Measurements from ENCODE around the gene CADM1. TPM values are rescaled to one million over a fixed set of nuclear protein-coding genes. Genes with fewer than 3 reads are reported as not detected.

The CADM1 gene
- polyA plus RNA-seq, 1 donor (not counting 4 experiments of a cell fraction or from before 2014, with no cell fraction given) = 9.5 TPM

- TF ChIP-seq CTCF (optimal IDR thresholded peaks at IDR 0.05 in 1 of 3, IDR thresholded peaks at IDR 0.05 in 1 of 3, conservative IDR thresholded peaks at IDR 0.05 in 1 of 3; ENCODE audit: extremely low read depth in 1 of 3, insufficient read depth in 2 of 3, low read length in 3 of 3) = no peak
- no peak for TF ChIP-seq EZH2 (IDR thresholded peaks at IDR 0.05; ENCODE audit: low read length)
- H3K4me2 ChIP-seq (ENCODE audit: control insufficient read depth, extremely low read depth, insufficient read depth, low read depth, low read length) = no peak overlapping the region
- no peak for DNase-seq (ENCODE audit: low read depth, low spot score)
- H3K9me3 ChIP-seq (ENCODE audit: control insufficient read depth, low read depth, low read length) = no peaks in the 10 kb centered on the region
- no peaks in the 10 kb centered on the region for H3K36me3 ChIP-seq (ENCODE audit: control insufficient read depth in 2 of 2, extremely low read depth in 1 of 2, insufficient read depth in 2 of 2, low read length in 2 of 2)
- H3K9ac ChIP-seq (ENCODE audit: control insufficient read depth, extremely low read depth, insufficient read depth, low read length) = no peak overlapping the region
- no peaks in the 10 kb centered on the region for H4K20me1 ChIP-seq (ENCODE audit: control insufficient read depth, extremely low read depth, insufficient read depth, low read length)
- H3K27me3 ChIP-seq (ENCODE audit: control insufficient read depth, extremely low read depth, insufficient read depth, low read length) = no peaks in the 10 kb centered on the region
- no peaks in the 10 kb centered on the region for H3K9me1 ChIP-seq (ENCODE audit: control insufficient read depth, extremely low read depth, insufficient read depth, low read length)
- no peak overlapping the region for H3K27ac ChIP-seq (ENCODE audit: control insufficient read depth, insufficient read depth, low read length)
- H3K4me1 ChIP-seq (ENCODE audit: control insufficient read depth, extremely low read depth, insufficient read depth, low read length) = no peaks in the 10 kb centered on the region
- no peaks in the 10 kb centered on the region for H3K79me2 ChIP-seq (ENCODE audit: control insufficient read depth, insufficient read depth, low read length)
- no peak for FAIRE-seq
- H2AFZ ChIP-seq (ENCODE audit: control insufficient read depth, low read length) = no peak overlapping the region
- dilution Hi-C loops (cut with MboI; ENCODE audit: extremely low pct_ligation_motif_present, low sequenced_read_pairs) = no loop called here
- no peak overlapping the region for H3K4me3 ChIP-seq (ENCODE audit: control insufficient read depth in 2 of 3, extremely low read depth in 1 of 3, insufficient read depth in 2 of 3, low read depth in 1 of 3, low read length in 3 of 3)
Observed at GRCh38 chr11:115357066-115357465, 147.1 kb downstream of the CADM1 start.

GRCh38 chr11:115352805-115353485 lies 151.3 kb downstream of the CADM1 start:
- Histone ChIP-seq H3K4me1 (ENCODE audit: control insufficient read depth, extremely low read depth, insufficient read depth, low read length) (no peaks in the 10 kb centered on the region), H2AFZ (ENCODE audit: control insufficient read depth, low read length) (no peak overlapping the region), H3K27me3 (ENCODE audit: control insufficient read depth, extremely low read depth, insufficient read depth, low read length) (no peaks in the 10 kb centered on the region), H3K9me1 (ENCODE audit: control insufficient read depth, extremely low read depth, insufficient read depth, low read length) (no peaks in the 10 kb centered on the region), H3K36me3 (ENCODE audit: control insufficient read depth in 2 of 2, extremely low read depth in 1 of 2, insufficient read depth in 2 of 2, low read length in 2 of 2) (no peaks in the 10 kb centered on the region), H3K4me3 (ENCODE audit: control insufficient read depth in 2 of 3, extremely low read depth in 1 of 3, insufficient read depth in 2 of 3, low read depth in 1 of 3, low read length in 3 of 3) (no peak overlapping the region), H4K20me1 (ENCODE audit: control insufficient read depth, extremely low read depth, insufficient read depth, low read length) (no peaks in the 10 kb centered on the region), H3K4me2 (ENCODE audit: control insufficient read depth, extremely low read depth, insufficient read depth, low read depth, low read length) (no peak overlapping the region), H3K79me2 (ENCODE audit: control insufficient read depth, insufficient read depth, low read length) (no peaks in the 10 kb centered on the region), H3K27ac (ENCODE audit: control insufficient read depth, insufficient read depth, low read length) (no peak overlapping the region), H3K9ac (ENCODE audit: control insufficient read depth, extremely low read depth, insufficient read depth, low read length) (no peak overlapping the region), H3K9me3 (ENCODE audit: control insufficient read depth, low read depth, low read length) (no peaks in the 10 kb centered on the region)
- TF ChIP-seq EZH2 (IDR thresholded peaks at IDR 0.05; ENCODE audit: low read length) (no peak), CTCF (optimal IDR thresholded peaks at IDR 0.05 in 1 of 3, IDR thresholded peaks at IDR 0.05 in 1 of 3, conservative IDR thresholded peaks at IDR 0.05 in 1 of 3; ENCODE audit: extremely low read depth in 1 of 3, insufficient read depth in 2 of 3, low read length in 3 of 3) (no peak)
- FAIRE-seq (no peak), DNase-seq (ENCODE audit: low read depth, low spot score) (no peak)
- dilution Hi-C loops (cut with MboI; ENCODE audit: extremely low pct_ligation_motif_present, low sequenced_read_pairs) = no loop called here

Data from keratinocyte (primary cell).